OCI-LY7 (cell line): Measurements from ENCODE around the gene SAMM50.

Source experiments
- EZH2phosphoT487 ChIP-seq: fragments of 200-600 bp; sonication (generic); IDR thresholded peaks from 2 replicates; pipeline ENCODE4 v1.6.1; 2018; ENCODE audit warnings: low read depth, borderline replicate concordance, mild to moderate bottlenecking, mixed run types, antibody characterized with exemption, low read length, moderate library complexity, mixed read lengths
- TF ChIP-seq, protein P1 (sequence below): fragments of 200-600 bp; sonication (generic); conservative IDR thresholded peaks from 2 replicates; pipeline ENCODE4 v1.5.1; 2014; ENCODE audit warnings: mild to moderate bottlenecking, antibody characterized with exemption, low read length, moderate library complexity, mixed read lengths

- TF ChIP-seq, protein P1, sequence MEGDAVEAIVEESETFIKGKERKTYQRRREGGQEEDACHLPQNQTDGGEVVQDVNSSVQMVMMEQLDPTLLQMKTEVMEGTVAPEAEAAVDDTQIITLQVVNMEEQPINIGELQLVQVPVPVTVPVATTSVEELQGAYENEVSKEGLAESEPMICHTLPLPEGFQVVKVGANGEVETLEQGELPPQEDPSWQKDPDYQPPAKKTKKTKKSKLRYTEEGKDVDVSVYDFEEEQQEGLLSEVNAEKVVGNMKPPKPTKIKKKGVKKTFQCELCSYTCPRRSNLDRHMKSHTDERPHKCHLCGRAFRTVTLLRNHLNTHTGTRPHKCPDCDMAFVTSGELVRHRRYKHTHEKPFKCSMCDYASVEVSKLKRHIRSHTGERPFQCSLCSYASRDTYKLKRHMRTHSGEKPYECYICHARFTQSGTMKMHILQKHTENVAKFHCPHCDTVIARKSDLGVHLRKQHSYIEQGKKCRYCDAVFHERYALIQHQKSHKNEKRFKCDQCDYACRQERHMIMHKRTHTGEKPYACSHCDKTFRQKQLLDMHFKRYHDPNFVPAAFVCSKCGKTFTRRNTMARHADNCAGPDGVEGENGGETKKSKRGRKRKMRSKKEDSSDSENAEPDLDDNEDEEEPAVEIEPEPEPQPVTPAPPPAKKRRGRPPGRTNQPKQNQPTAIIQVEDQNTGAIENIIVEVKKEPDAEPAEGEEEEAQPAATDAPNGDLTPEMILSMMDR = no peak
- TF ChIP-seq EZH2phosphoT487 = no peak
Observed at GRCh38 chr22:43969021-43969878, 14.0 kb downstream of the SAMM50 start.
